HG03175 (cell line): ENCODE data around the gene TBC1D20.

Experiments used
- ATAC-seq: cut with Tn5 transposase; IDR thresholded peaks from one replicate; pipeline ENCODE4 v1.9.1; 2021; ENCODE audit warnings: mild to moderate bottlenecking, moderate library complexity; ENCODE audit not compliant: unreplicated experiment

TBC1D20 gene

DNA sequence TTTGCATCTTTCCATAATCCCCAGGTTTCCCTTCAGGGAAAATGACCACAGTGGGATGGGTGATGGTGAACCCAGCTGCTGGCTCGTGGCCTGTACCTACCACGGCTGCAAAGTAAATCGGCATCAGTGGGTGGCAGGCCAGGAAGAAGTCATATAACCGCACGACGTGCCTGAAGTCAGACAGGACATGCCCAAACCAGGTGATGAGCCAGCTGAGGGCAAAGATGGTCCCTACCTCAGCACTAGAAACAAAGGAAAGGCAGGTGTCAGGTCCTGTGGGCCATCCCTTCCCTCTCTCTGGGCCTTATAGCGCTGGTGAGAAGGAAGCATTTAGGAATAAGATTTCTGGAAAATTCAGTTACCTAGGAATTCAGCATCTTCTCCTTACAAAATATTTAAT is 22.2 kb downstream of the TBC1D20 start:
- ATAC-seq = no peak

- ATAC-seq = no peak
Measured at GRCh38 chr20:438571-439469, 23.5 kb downstream of the TBC1D20 start.

DNA sequence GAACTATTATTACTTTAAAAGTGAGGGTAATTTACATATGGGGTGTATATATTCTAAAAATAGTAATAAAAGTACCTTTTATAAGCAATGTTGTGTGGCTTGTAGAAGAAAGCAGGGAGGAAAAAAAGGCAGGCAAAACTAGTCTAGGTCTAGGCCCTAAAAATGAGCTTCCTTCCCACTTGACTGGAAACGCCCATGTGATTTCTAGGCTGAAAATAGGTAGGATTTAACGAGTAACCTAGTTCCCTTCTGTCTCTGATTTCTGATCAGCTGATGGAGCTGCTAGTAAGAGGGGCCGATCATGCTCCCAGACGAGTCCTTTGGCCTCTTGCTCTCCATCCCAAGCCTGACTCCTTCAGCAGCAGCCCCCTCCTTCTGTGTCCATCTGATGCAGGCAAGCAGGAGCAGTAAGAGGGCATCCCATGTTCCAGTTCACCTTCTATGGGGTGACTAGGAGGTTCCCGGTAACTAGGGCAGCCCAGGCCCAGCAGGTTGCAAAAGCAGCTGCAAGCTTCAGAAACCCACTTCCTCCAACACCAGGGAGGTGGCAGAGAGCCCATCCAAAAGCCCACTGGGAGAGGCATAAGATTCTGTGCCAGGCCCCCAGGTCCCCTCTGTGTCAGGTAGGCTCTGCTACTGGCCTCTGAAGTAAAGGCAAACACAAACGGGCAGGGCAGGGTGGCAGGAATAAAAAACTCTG is 24.4 kb downstream of the TBC1D20 start:
- ATAC-seq = no peak

- no peak for ATAC-seq
Measured at GRCh38 chr20:436476-436875, 25.9 kb downstream of the TBC1D20 start.

GRCh38 chr20:435558-435957 is 26.8 kb downstream of the TBC1D20 start:
- ATAC-seq = no peak

- ATAC-seq = no peak
Measured at GRCh38 chr20:434661-435419, 27.5 kb downstream of the TBC1D20 start.

GRCh38 chr20:434221-434620 is 28.1 kb downstream of the TBC1D20 start:
- no peak for ATAC-seq

- ATAC-seq = peak; percentile 76
Measured at GRCh38 chr20:433300-433975, 28.9 kb downstream of the TBC1D20 start.

GRCh38 chr20:432677-433299 is 29.5 kb downstream of the TBC1D20 start:
- ATAC-seq = no peak

- ATAC-seq = no peak
Measured at GRCh38 chr20:432208-432607, 30.1 kb downstream of the TBC1D20 start.

DNA sequence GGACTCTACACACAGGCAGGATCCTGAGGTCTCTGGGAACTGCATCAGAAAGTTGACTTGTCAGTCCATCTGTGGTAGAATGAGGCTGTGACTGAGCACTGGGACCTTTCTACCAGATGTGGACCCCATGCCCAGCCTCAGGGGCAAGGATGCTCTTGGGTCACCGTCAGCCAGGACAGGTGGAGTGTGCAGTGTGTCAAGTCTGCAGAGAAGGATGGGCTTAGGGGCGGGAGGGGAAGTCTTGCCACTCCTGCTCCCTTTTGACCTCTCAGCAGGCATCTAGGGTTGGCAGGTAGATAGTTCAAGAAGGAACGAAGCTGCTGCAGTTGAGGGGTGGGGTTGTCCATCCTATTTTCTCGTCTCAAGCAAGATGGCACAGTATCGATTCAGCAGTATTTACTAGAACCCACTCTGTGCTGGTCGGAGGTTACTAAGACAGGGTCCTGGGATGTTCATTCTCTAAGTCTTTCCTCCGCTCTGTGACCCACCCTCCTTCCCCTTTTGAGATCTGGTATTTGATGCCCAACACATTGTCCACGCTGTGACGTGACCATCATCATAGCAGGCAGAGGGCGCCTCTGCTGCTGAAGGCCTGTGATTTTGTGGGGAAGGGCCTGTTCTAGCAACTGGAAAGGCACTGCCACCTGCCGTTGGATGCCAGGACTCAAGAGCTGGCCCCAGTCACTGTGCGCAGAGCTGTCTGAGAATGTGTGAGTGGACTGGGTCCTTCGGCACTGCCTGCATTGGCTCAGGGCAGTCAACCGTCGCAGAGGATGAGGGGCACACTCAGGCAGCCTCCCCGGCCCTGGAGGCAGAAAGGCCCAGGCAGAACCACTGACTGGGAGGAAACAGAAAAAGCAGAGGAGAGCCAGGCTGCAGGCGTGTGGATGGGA is 31.1 kb downstream of the TBC1D20 start:
- ATAC-seq = no peak

- no peak for ATAC-seq
Measured at GRCh38 chr20:430091-430999, 32.0 kb downstream of the TBC1D20 start.

GRCh38 chr20:428658-429200 is 33.6 kb downstream of the TBC1D20 start:
- ATAC-seq = no peak

DNA sequence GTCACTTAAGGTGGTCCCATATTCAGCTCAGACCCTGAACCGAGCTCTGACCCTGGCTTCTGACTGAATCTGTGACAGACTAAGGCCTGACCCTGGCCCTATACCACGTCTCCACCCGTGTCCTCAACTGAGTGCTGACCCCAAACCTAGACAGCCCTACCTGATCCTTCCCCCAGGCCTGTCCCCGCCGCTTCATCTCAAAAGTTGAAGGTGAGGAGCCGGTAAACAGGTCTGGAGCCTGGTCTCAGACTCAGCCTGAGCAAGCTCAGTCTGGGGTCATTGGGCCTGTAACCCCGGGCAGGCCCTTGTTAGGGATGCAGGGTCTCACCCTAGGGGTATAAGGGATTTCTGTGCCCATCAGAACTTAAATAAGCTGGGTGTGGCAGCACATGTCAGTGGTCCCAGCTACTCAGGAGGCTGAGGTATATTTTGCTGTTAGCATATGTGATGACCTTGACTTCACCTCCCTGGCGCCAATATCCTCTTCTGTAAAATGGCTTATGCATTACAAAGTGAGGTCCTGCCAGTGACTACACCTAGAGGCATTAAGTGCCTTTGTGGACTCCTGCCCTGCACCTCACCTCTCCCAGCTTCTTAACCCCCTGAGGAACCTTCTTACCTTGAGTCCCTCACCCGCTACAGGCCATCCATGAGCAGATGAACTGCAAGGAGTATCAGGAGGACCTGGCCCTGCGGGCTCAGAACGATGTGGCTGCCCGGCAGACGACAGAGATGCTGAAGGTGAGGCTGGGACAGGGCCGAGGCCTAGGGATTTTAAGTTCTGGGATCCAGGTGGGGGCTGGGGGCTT is 34.3 kb downstream of the TBC1D20 start:
- no peak for ATAC-seq

GRCh38 chr20:427401-427800 is 34.9 kb downstream of the TBC1D20 start:
- no peak for ATAC-seq

- ATAC-seq = no peak
Measured at GRCh38 chr20:426566-426965, 35.8 kb downstream of the TBC1D20 start.

GRCh38 chr20:421685-422250 is 40.6 kb downstream of the TBC1D20 start:
- ATAC-seq = no peak
